ENCODE data around the gene IQCE.

- TF ChIP-seq ISL1 (CRISPR knock-in tag; IDR thresholded peaks at IDR 0.05) (no peak), TCF4 (CRISPR knock-in tag; IDR thresholded peaks at IDR 0.05; ENCODE audit: borderline replicate concordance) (no peak), RARB (CRISPR knock-in tag; IDR thresholded peaks at IDR 0.05) (no peak), BACH2 (CRISPR knock-in tag; IDR thresholded peaks at IDR 0.05; ENCODE audit: borderline replicate concordance) (no peak)
- TF ChIP-seq, protein P1, sequence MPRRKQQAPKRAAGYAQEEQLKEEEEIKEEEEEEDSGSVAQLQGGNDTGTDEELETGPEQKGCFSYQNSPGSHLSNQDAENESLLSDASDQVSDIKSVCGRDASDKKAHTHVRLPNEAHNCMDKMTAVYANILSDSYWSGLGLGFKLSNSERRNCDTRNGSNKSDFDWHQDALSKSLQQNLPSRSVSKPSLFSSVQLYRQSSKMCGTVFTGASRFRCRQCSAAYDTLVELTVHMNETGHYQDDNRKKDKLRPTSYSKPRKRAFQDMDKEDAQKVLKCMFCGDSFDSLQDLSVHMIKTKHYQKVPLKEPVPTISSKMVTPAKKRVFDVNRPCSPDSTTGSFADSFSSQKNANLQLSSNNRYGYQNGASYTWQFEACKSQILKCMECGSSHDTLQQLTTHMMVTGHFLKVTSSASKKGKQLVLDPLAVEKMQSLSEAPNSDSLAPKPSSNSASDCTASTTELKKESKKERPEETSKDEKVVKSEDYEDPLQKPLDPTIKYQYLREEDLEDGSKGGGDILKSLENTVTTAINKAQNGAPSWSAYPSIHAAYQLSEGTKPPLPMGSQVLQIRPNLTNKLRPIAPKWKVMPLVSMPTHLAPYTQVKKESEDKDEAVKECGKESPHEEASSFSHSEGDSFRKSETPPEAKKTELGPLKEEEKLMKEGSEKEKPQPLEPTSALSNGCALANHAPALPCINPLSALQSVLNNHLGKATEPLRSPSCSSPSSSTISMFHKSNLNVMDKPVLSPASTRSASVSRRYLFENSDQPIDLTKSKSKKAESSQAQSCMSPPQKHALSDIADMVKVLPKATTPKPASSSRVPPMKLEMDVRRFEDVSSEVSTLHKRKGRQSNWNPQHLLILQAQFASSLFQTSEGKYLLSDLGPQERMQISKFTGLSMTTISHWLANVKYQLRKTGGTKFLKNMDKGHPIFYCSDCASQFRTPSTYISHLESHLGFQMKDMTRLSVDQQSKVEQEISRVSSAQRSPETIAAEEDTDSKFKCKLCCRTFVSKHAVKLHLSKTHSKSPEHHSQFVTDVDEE (CRISPR knock-in tag; IDR thresholded peaks at IDR 0.05): no peak
- TF ChIP-seq, protein P2, sequence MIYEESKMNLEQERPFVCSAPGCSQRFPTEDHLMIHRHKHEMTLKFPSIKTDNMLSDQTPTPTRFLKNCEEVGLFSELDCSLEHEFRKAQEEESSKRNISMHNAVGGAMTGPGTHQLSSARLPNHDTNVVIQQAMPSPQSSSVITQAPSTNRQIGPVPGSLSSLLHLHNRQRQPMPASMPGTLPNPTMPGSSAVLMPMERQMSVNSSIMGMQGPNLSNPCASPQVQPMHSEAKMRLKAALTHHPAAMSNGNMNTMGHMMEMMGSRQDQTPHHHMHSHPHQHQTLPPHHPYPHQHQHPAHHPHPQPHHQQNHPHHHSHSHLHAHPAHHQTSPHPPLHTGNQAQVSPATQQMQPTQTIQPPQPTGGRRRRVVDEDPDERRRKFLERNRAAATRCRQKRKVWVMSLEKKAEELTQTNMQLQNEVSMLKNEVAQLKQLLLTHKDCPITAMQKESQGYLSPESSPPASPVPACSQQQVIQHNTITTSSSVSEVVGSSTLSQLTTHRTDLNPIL (CRISPR knock-in tag; IDR thresholded peaks at IDR 0.05; ENCODE audit: low read depth): no peak
Measured at GRCh38 chr7:2523941-2524807, 34.6 kb upstream of the IQCE start.
